ENCODE measurements around the gene AKAP6.

GRCh38 chr14:32802295-32802694, 473.2 kb downstream of the AKAP6 start:
- TF ChIP-seq POLR2A (IDR thresholded peaks at IDR 0.05) (no peak), CTCF (IDR thresholded peaks at IDR 0.05) (no peak)
